ENCODE data around the gene NLRP1.

DNA sequence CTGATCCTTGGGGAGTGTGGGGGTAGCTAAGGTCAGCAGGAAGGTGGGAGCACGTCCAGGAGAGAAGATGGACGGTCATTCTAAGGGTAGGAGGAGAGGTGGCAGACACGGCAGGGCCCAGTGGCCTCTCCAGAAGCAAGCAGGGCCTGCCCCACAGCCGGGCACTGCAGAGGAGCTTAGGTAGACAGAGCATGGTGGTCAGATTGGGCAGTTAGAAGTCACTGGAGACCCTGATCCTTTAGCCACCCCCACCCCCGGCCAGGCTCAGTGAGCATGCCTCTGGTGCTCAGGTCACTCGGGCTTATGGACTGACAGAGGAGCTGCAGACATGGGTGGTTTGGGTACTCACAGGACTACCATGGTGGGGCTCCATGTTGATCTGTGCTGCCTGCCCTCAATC lies 26.3 kb downstream of the NLRP1 start:
- TF ChIP-seq, protein P1, sequence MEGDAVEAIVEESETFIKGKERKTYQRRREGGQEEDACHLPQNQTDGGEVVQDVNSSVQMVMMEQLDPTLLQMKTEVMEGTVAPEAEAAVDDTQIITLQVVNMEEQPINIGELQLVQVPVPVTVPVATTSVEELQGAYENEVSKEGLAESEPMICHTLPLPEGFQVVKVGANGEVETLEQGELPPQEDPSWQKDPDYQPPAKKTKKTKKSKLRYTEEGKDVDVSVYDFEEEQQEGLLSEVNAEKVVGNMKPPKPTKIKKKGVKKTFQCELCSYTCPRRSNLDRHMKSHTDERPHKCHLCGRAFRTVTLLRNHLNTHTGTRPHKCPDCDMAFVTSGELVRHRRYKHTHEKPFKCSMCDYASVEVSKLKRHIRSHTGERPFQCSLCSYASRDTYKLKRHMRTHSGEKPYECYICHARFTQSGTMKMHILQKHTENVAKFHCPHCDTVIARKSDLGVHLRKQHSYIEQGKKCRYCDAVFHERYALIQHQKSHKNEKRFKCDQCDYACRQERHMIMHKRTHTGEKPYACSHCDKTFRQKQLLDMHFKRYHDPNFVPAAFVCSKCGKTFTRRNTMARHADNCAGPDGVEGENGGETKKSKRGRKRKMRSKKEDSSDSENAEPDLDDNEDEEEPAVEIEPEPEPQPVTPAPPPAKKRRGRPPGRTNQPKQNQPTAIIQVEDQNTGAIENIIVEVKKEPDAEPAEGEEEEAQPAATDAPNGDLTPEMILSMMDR (IDR thresholded peaks at IDR 0.05; ENCODE audit: poor library complexity) = no peak
- TF ChIP-seq EZH2 (IDR thresholded peaks at IDR 0.05; ENCODE audit: borderline replicate concordance) (no peak), EZH2phosphoT487 (IDR thresholded peaks at IDR 0.05; ENCODE audit: low read depth, severe bottlenecking, unreplicated experiment) (no peak)
